GM12872 (cell line): ENCODE results near the gene REG1A.

ENCODE experiments used
- TF ChIP-seq, protein P1 (sequence below): IDR thresholded peaks from 3 replicates; pipeline ENCODE4 v1.5.1; 2011; ENCODE audit warnings: low read depth, mild to moderate bottlenecking, low read length, moderate library complexity; ENCODE audit not compliant: insufficient read depth

The REG1A gene

DNA sequence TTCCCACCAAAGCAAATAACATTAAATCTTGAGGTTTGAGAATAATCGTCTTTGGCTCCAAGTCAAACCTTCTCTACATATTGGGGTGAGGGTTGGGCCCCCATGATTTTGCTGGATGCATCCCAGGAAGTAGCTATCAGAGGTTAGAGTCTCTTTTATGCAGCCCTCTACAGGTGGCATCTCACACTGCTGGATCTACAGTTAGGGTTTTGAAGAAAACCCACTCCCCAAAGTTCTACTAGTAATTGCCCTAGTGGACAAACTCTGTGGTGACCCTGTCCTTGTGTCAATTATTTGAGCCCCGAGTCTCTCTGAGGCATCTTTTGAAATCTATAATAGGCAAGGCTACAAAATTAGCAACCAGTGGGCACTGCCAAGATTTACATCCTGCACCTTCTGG, 15.0 kb upstream of the REG1A start:
- TF ChIP-seq, protein P1, sequence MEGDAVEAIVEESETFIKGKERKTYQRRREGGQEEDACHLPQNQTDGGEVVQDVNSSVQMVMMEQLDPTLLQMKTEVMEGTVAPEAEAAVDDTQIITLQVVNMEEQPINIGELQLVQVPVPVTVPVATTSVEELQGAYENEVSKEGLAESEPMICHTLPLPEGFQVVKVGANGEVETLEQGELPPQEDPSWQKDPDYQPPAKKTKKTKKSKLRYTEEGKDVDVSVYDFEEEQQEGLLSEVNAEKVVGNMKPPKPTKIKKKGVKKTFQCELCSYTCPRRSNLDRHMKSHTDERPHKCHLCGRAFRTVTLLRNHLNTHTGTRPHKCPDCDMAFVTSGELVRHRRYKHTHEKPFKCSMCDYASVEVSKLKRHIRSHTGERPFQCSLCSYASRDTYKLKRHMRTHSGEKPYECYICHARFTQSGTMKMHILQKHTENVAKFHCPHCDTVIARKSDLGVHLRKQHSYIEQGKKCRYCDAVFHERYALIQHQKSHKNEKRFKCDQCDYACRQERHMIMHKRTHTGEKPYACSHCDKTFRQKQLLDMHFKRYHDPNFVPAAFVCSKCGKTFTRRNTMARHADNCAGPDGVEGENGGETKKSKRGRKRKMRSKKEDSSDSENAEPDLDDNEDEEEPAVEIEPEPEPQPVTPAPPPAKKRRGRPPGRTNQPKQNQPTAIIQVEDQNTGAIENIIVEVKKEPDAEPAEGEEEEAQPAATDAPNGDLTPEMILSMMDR, result no peak

DNA sequence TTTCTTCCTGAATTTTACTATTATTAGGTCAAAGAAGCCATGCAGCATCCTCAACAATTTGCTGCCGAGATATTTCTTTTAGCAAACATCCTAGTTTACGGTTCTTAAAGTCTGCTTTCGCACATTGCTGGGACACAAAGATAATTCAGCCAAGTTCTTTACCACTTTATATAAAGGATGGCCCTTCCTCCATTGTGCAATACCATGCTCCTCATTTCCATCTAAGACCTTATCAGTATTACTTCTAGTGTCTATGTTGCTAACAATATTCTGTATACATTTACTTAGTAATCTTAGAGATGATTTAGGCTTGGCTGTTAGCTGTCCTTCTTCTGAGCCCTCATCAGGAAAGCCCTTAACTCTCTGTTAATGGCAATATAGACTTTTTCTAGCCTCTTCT, 8.0 kb upstream of the REG1A start:
- TF ChIP-seq, protein P1, result no peak

DNA sequence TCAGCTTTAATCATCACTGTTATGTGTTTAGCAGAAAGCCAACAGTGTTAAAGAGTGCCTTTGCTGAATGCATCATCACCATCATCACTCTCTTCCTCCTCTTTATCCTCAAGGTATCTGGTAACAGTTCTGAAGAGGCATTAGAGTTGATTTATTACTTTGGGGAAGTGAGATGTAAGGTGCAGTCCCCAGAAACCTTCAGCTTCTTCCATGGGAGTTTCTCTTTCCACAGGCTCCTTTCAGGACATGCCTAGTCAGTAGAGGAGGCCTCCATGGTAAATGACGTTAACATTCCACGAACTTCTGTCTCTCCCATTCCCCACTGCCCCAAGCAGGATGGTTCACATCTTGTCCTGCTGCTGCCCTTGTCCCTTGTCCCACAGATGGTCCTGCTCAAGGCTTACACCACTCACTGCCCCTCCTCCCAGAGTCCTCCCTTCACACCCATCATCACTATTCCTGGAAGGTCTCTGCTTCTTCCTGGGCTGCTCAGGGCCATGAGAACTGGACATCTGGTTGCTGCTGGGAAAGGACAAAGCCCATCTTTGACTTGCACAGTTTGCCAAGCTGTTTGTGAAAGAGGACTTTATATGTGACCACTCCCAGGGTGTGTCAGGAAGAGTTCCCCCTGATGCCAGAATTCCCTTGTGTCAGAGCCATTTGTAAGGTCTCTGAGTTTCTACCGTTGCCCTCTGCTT, 5.3 kb upstream of the REG1A start:
- TF ChIP-seq, protein P1, result no peak

DNA sequence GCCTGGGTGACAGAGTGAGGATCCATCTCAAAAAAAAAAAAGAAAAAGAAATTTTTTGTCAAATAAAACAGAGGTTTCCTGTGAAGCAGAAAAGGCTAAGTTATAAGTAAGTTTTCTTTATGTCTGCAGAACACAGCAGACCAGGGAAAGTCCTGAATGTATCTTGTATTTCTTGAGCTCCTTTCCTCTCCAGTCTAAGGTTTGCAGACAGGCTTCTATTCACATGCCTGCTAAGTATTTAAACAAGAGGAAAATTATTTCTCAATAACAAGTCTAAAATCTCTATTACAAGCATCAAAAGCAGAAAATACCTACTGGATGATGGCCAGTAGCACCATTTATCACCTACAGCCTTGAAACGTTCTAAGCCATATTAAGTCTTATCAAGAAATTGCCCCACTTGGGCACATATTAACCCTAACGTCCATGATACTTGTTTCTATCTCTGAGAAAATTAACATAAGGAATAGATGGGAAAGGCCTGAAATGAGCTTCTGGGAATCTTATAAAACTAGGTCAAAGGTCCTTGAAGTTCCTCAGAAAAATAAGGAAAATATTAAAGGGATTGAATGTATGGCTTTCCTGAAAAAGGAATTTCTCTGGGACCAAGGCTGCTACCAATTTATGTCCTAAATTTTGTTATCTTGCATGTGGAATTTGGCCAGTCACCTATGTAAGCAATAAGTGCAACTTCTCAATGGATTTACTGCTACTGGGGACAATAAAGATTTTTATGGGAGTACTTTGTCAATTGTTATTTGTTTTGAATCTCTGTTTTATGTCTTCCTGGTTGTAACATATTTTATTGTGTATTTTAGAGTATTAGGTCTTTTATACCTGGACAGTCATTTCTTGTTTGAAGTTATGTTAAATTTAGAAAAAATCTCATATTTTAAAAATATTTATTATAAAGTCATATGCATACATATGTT, 3.0 kb upstream of the REG1A start:
- TF ChIP-seq, protein P1, result no peak

DNA sequence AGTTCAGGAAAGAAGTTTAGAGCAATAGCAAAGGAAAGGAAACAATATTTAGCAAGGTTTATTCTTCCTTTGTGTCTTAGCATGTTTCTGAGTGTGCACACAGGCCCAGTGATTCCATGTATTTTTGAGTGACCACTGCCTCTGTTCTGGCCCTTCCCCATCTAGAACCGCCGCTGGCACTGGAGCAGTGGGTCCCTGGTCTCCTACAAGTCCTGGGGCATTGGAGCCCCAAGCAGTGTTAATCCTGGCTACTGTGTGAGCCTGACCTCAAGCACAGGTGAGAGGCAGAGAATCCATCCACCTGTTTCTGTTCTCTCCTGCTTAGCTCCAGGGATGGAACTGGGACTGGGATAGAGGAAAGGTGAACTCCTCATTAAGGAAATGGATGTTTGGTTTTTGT, 2.4 kb downstream of the REG1A start:
- TF ChIP-seq, protein P1, result no peak

DNA sequence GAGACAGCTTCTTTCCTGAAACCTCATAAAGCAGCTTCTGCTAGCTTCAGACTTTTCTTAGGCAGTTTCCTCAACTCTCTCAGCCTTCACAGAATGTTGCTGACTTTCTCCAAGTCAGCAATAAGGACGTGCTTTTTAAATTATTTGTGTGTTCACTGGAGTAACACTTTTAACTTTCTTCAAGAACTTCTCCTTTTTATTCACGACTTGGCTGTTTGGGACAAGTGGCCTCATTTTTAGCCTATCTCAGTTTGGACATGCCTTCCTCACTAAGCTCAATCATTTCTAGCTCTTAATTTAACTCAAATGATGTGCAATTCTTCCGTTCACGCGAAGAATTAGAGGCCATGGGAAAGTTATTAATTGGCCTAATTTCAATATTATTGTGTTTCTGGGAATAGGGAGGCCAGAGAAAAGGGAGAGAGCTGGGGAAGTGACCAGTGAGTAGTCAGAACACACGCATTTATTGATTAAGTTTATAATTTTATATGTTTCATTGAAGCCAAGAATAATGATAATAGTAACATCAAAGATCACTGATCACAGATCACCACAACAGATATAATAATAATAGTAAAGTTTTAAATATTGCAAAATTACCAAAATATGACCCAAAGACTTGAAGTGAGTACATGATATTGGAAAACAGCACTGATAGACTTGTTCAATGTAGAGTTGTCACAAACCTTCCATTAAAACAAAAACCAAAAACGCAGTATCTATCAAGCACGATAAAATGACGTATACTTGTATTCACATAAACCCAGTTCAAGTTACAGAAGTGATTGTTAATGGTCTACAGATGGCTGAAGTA, 4.8 kb downstream of the REG1A start:
- TF ChIP-seq, protein P1, result no peak

DNA sequence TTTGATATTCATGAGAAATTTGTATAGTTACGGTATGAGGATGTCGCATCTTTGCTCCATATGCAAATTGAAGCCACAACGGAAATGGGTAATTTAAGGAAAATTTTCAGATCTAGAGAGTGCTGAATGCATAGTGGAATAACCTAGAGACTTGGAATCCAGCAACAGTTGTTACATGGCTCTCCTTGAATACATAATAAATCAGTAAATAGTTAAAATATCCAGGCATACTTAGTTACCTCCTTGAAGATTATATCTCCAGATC, 5.4 kb downstream of the REG1A start:
- TF ChIP-seq, protein P1, result no peak
